Measurements from ENCODE around the gene PCCA. TPM values are rescaled to one million over a fixed set of nuclear protein-coding genes. Genes with fewer than 3 reads are reported as not detected.

The PCCA gene
- total and polyA plus RNA-seq, 2 of the 13 experiments (the other 11 are each of a cell fraction or from before 2014, with no cell fraction given) = 15.0 to 32.2 TPM

- 0 out of 2 replicates have a peak, but pooled peaks have one; percentile 45 for TF ChIP-seq RELA (CRISPR knock-in tag; IDR thresholded peaks at IDR 0.05)
- no peak for TF ChIP-seq ZFP36L1 (CRISPR knock-in tag; IDR thresholded peaks at IDR 0.05)
- no peak for TF ChIP-seq LCORL (IDR thresholded peaks at IDR 0.05)
- TF ChIP-seq LCORL (CRISPR knock-in tag; IDR thresholded peaks at IDR 0.05) = peak; percentile 89; the same call in 1 of the 2 replicates
- peak; percentile 74; the same call in 1 of the 2 replicates for TF ChIP-seq ZNF160 (CRISPR knock-in tag; IDR thresholded peaks at IDR 0.05)
- no peak for TF ChIP-seq ZNF550 (CRISPR knock-in tag; IDR thresholded peaks at IDR 0.05; ENCODE audit: borderline replicate concordance)
- TF ChIP-seq FLYWCH1 (CRISPR knock-in tag; IDR thresholded peaks at IDR 0.05) = no peak
- TF ChIP-seq ARID2 (CRISPR knock-in tag; IDR thresholded peaks at IDR 0.05; ENCODE audit: borderline replicate concordance) = peak; percentile 63; the same call in 1 of the 2 replicates
- 0 out of 2 replicates have a peak, but pooled peaks have one; percentile 2 for TF ChIP-seq TEF (CRISPR knock-in tag; IDR thresholded peaks at IDR 0.05)
- TF ChIP-seq SMARCE1 (IDR thresholded peaks at IDR 0.05; ENCODE audit: borderline replicate concordance) = no peak
- no peak for TF ChIP-seq JDP2 (CRISPR knock-in tag; IDR thresholded peaks at IDR 0.05; ENCODE audit: borderline replicate concordance)
- peak; percentile 78; the same call in 1 of the 2 replicates for TF ChIP-seq ZBTB10 (CRISPR knock-in tag; IDR thresholded peaks at IDR 0.05; ENCODE audit: borderline replicate concordance)
- TF ChIP-seq ZNF850 (CRISPR knock-in tag; conservative IDR thresholded peaks at IDR 0.05) = no peak
- TF ChIP-seq SSRP1 (CRISPR knock-in tag; IDR thresholded peaks at IDR 0.05) = no peak
- TF ChIP-seq ZNF264 (CRISPR knock-in tag; IDR thresholded peaks at IDR 0.05) = 0 out of 2 replicates have a peak, but pooled peaks have one; percentile 59
- peak; percentile 54; the same call in 1 of the 2 replicates for TF ChIP-seq ZC3H13 (CRISPR knock-in tag; IDR thresholded peaks at IDR 0.05)
- TF ChIP-seq ASH2L (IDR thresholded peaks at IDR 0.05; ENCODE audit: insufficient read length, low read depth, low read length) = peak; percentile 89
- no peak for TF ChIP-seq CC2D1A (CRISPR knock-in tag; IDR thresholded peaks at IDR 0.05)
- TF ChIP-seq, protein P1, sequence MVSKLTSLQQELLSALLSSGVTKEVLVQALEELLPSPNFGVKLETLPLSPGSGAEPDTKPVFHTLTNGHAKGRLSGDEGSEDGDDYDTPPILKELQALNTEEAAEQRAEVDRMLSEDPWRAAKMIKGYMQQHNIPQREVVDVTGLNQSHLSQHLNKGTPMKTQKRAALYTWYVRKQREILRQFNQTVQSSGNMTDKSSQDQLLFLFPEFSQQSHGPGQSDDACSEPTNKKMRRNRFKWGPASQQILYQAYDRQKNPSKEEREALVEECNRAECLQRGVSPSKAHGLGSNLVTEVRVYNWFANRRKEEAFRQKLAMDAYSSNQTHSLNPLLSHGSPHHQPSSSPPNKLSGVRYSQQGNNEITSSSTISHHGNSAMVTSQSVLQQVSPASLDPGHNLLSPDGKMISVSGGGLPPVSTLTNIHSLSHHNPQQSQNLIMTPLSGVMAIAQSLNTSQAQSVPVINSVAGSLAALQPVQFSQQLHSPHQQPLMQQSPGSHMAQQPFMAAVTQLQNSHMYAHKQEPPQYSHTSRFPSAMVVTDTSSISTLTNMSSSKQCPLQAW (CRISPR knock-in tag; IDR thresholded peaks at IDR 0.05) = peak; percentile 94
- peak; percentile 16; the same call in 1 of the 2 replicates for TF ChIP-seq GZF1 (CRISPR knock-in tag; IDR thresholded peaks at IDR 0.05)
- TF ChIP-seq, protein P2, sequence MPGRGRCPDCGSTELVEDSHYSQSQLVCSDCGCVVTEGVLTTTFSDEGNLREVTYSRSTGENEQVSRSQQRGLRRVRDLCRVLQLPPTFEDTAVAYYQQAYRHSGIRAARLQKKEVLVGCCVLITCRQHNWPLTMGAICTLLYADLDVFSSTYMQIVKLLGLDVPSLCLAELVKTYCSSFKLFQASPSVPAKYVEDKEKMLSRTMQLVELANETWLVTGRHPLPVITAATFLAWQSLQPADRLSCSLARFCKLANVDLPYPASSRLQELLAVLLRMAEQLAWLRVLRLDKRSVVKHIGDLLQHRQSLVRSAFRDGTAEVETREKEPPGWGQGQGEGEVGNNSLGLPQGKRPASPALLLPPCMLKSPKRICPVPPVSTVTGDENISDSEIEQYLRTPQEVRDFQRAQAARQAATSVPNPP (CRISPR knock-in tag; IDR thresholded peaks at IDR 0.05) = peak; percentile 26; the same call in 1 of the 2 replicates
- no peak for TF ChIP-seq MIER2 (CRISPR knock-in tag; IDR thresholded peaks at IDR 0.05)
- TF ChIP-seq KLF16 (CRISPR knock-in tag; IDR thresholded peaks at IDR 0.05) = peak in 1 of 2 experiments; percentile 85; a peak in 1 of 4 replicates
- TF ChIP-seq GLI4 (CRISPR knock-in tag; IDR thresholded peaks at IDR 0.05; ENCODE audit: borderline replicate concordance) = no peak; the same call in 1 of the 2 replicates
These were observed at the start of gene PCCA (continued) for GRCh38 chr13:100088644-100089464.
